Fibroblast of lung (primary cell): ENCODE data around the gene TMEM178B.

ENCODE experiments used
- CTCF ChIP-seq, 2 donors: IDR thresholded peaks in 1 of 2; conservative IDR thresholded peaks in 1 of 2; 1 replicate in 1 of 2; 2 replicates in 1 of 2; pipeline ENCODE4 v1.5.1; 2011 to 2012; ENCODE audit warnings: low read length in 2 of 2, control low read depth in 1 of 2, inconsistent platforms in 1 of 2, low read depth in 1 of 2, mild to moderate bottlenecking in 1 of 2
- EZH2 ChIP-seq: IDR thresholded peaks from 2 replicates; pipeline ENCODE4 v1.5.1; 2012; ENCODE audit warnings: low read length, control low read depth, mild to moderate bottlenecking; ENCODE audit errors: missing control alignments

GRCh38 chr7:141268614-141269013 lies 194.8 kb downstream of the TMEM178B start:
- TF ChIP-seq CTCF (conservative IDR thresholded peaks at IDR 0.05 in 1 of 2, IDR thresholded peaks at IDR 0.05 in 1 of 2; ENCODE audit: low read depth in 1 of 2, low read length in 2 of 2) (no peak), EZH2 (no peak)
